ENCODE measurements around the gene OMP.

Gene OMP

GRCh38 chr11:77144857-77145428, 42.3 kb downstream of the OMP start:
- H3K4me3 ChIP-seq (ENCODE audit: low read depth, low read length): no peak overlapping the region
- H3K9ac ChIP-seq (ENCODE audit: low read length): no peak overlapping the region
- no peak overlapping the region for H3K27ac ChIP-seq (ENCODE audit: low read depth, low read length)
- H3K36me3 ChIP-seq (ENCODE audit: control insufficient read depth, insufficient read depth, low read length): no peaks in the 10 kb centered on the region
- peaks cover 21% of the 10 kb centered on the region for H3K4me1 ChIP-seq (ENCODE audit: control insufficient read depth, insufficient read depth, low read length)
- no peaks in the 10 kb centered on the region for H3K9me3 ChIP-seq (ENCODE audit: control insufficient read depth, insufficient read depth, low read depth, low read length)
- peaks cover 14% of the 10 kb centered on the region for H3K27me3 ChIP-seq (ENCODE audit: control insufficient read depth, insufficient read depth, low read length)

GRCh38 chr11:77146261-77147035, 43.8 kb downstream of the OMP start:
- no peak overlapping the region for H3K4me3 ChIP-seq (ENCODE audit: low read depth, low read length)
- no peaks in the 10 kb centered on the region for H3K9me3 ChIP-seq (ENCODE audit: control insufficient read depth, insufficient read depth, low read depth, low read length)
- H3K9ac ChIP-seq (ENCODE audit: low read length): no peak overlapping the region
- peaks cover 14% of the 10 kb centered on the region for H3K27me3 ChIP-seq (ENCODE audit: control insufficient read depth, insufficient read depth, low read length)
- H3K27ac ChIP-seq (ENCODE audit: low read depth, low read length): no peak overlapping the region
- H3K36me3 ChIP-seq (ENCODE audit: control insufficient read depth, insufficient read depth, low read length): no peaks in the 10 kb centered on the region
- peaks cover 16% of the 10 kb centered on the region for H3K4me1 ChIP-seq (ENCODE audit: control insufficient read depth, insufficient read depth, low read length)

GRCh38 chr11:77147036-77147315, 44.3 kb downstream of the OMP start:
- Histone ChIP-seq H3K9ac (ENCODE audit: low read length) (no peak overlapping the region), H3K27me3 (ENCODE audit: control insufficient read depth, insufficient read depth, low read length) (peaks cover 14% of the 10 kb centered on the region), H3K9me3 (ENCODE audit: control insufficient read depth, insufficient read depth, low read depth, low read length) (no peaks in the 10 kb centered on the region), H3K27ac (ENCODE audit: low read depth, low read length) (no peak overlapping the region), H3K4me3 (ENCODE audit: low read depth, low read length) (no peak overlapping the region), H3K36me3 (ENCODE audit: control insufficient read depth, insufficient read depth, low read length) (no peaks in the 10 kb centered on the region), H3K4me1 (ENCODE audit: control insufficient read depth, insufficient read depth, low read length) (peaks cover 16% of the 10 kb centered on the region)

GRCh38 chr11:77147668-77148321, 45.2 kb downstream of the OMP start:
- Histone ChIP-seq H3K27me3 (ENCODE audit: control insufficient read depth, insufficient read depth, low read length) (peaks cover 14% of the 10 kb centered on the region), H3K9ac (ENCODE audit: low read length) (no peak overlapping the region), H3K27ac (ENCODE audit: low read depth, low read length) (no peak overlapping the region), H3K9me3 (ENCODE audit: control insufficient read depth, insufficient read depth, low read depth, low read length) (no peaks in the 10 kb centered on the region), H3K36me3 (ENCODE audit: control insufficient read depth, insufficient read depth, low read length) (no peaks in the 10 kb centered on the region), H3K4me3 (ENCODE audit: low read depth, low read length) (peak overlapping the region; percentile 66), H3K4me1 (ENCODE audit: control insufficient read depth, insufficient read depth, low read length) (peaks cover 16% of the 10 kb centered on the region)

GRCh38 chr11:77148963-77149715, 46.5 kb downstream of the OMP start:
- H3K9ac ChIP-seq (ENCODE audit: low read length): no peak overlapping the region
- H3K9me3 ChIP-seq (ENCODE audit: control insufficient read depth, insufficient read depth, low read depth, low read length): no peaks in the 10 kb centered on the region
- no peak overlapping the region for H3K27ac ChIP-seq (ENCODE audit: low read depth, low read length)
- peaks cover 14% of the 10 kb centered on the region for H3K27me3 ChIP-seq (ENCODE audit: control insufficient read depth, insufficient read depth, low read length)
- H3K4me1 ChIP-seq (ENCODE audit: control insufficient read depth, insufficient read depth, low read length): peaks cover 16% of the 10 kb centered on the region
- no peak overlapping the region for H3K4me3 ChIP-seq (ENCODE audit: low read depth, low read length)
- H3K36me3 ChIP-seq (ENCODE audit: control insufficient read depth, insufficient read depth, low read length): no peaks in the 10 kb centered on the region

- no peak overlapping the region for H3K9ac ChIP-seq (ENCODE audit: low read length)
- no peaks in the 10 kb centered on the region for H3K36me3 ChIP-seq (ENCODE audit: control insufficient read depth, insufficient read depth, low read length)
- H3K4me1 ChIP-seq (ENCODE audit: control insufficient read depth, insufficient read depth, low read length): peaks cover 16% of the 10 kb centered on the region
- no peak overlapping the region for H3K27ac ChIP-seq (ENCODE audit: low read depth, low read length)
- no peak overlapping the region for H3K4me3 ChIP-seq (ENCODE audit: low read depth, low read length)
- H3K27me3 ChIP-seq (ENCODE audit: control insufficient read depth, insufficient read depth, low read length): peaks cover 14% of the 10 kb centered on the region
- H3K9me3 ChIP-seq (ENCODE audit: control insufficient read depth, insufficient read depth, low read depth, low read length): no peaks in the 10 kb centered on the region
Observed at GRCh38 chr11:77149716-77150392, 47.2 kb downstream of the OMP start.

GRCh38 chr11:77150836-77151235, 48.2 kb downstream of the OMP start:
- no peaks in the 10 kb centered on the region for H3K9me3 ChIP-seq (ENCODE audit: control insufficient read depth, insufficient read depth, low read depth, low read length)
- no peaks in the 10 kb centered on the region for H3K36me3 ChIP-seq (ENCODE audit: control insufficient read depth, insufficient read depth, low read length)
- H3K27ac ChIP-seq (ENCODE audit: low read depth, low read length): no peak overlapping the region
- no peak overlapping the region for H3K9ac ChIP-seq (ENCODE audit: low read length)
- no peak overlapping the region for H3K4me3 ChIP-seq (ENCODE audit: low read depth, low read length)
- peaks cover 16% of the 10 kb centered on the region for H3K4me1 ChIP-seq (ENCODE audit: control insufficient read depth, insufficient read depth, low read length)
- H3K27me3 ChIP-seq (ENCODE audit: control insufficient read depth, insufficient read depth, low read length): peaks cover 14% of the 10 kb centered on the region

- Histone ChIP-seq H3K36me3 (ENCODE audit: control insufficient read depth, insufficient read depth, low read length) (no peaks in the 10 kb centered on the region), H3K4me1 (ENCODE audit: control insufficient read depth, insufficient read depth, low read length) (peaks cover 16% of the 10 kb centered on the region), H3K27me3 (ENCODE audit: control insufficient read depth, insufficient read depth, low read length) (peaks cover 8% of the 10 kb centered on the region), H3K9me3 (ENCODE audit: control insufficient read depth, insufficient read depth, low read depth, low read length) (no peaks in the 10 kb centered on the region), H3K27ac (ENCODE audit: low read depth, low read length) (no peak overlapping the region), H3K9ac (ENCODE audit: low read length) (no peak overlapping the region), H3K4me3 (ENCODE audit: low read depth, low read length) (no peak overlapping the region)
Observed at GRCh38 chr11:77151804-77152509, 49.3 kb downstream of the OMP start.

GRCh38 chr11:77152846-77153245, 50.2 kb downstream of the OMP start:
- Histone ChIP-seq H3K9ac (ENCODE audit: low read length) (no peak overlapping the region), H3K27me3 (ENCODE audit: control insufficient read depth, insufficient read depth, low read length) (no peaks in the 10 kb centered on the region; the same call in 1 of the 2 replicates), H3K36me3 (ENCODE audit: control insufficient read depth, insufficient read depth, low read length) (no peaks in the 10 kb centered on the region), H3K9me3 (ENCODE audit: control insufficient read depth, insufficient read depth, low read depth, low read length) (no peaks in the 10 kb centered on the region), H3K4me1 (ENCODE audit: control insufficient read depth, insufficient read depth, low read length) (peaks cover 16% of the 10 kb centered on the region), H3K27ac (ENCODE audit: low read depth, low read length) (no peak overlapping the region), H3K4me3 (ENCODE audit: low read depth, low read length) (no peak overlapping the region)
